AG08396 (cell line): ENCODE measurements around the gene MTHFS.

Experiments used
- DNase-seq: peaks from one replicate; pipeline ENCODE4 v3.0.0; 2012; ENCODE audit warnings: low spot score, mixed read lengths

MTHFS gene

GRCh38 chr15:79875213-79875612, 21.6 kb downstream of the MTHFS start:
- DNase-seq, result no peak

- no peak for DNase-seq
Measured at GRCh38 chr15:79874242-79874641, 22.6 kb downstream of the MTHFS start.

- no peak for DNase-seq
Measured at GRCh38 chr15:79872358-79873017, 24.3 kb downstream of the MTHFS start.

- DNase-seq, result no peak
Measured at GRCh38 chr15:79868554-79868953, 28.3 kb downstream of the MTHFS start.

- DNase-seq, result no peak
Measured at GRCh38 chr15:79863886-79864285, 32.9 kb downstream of the MTHFS start.

GRCh38 chr15:79862191-79862590, 34.6 kb downstream of the MTHFS start:
- DNase-seq, result no peak

- DNase-seq, result no peak
Measured at GRCh38 chr15:79860661-79861060, 36.2 kb downstream of the MTHFS start.

- no peak for DNase-seq
Measured at GRCh38 chr15:79858469-79858868, 38.3 kb downstream of the MTHFS start.

GRCh38 chr15:79853492-79854328, 43.1 kb downstream of the MTHFS start:
- DNase-seq, result peak; percentile 71

- peak; percentile 55 for DNase-seq
Measured at GRCh38 chr15:79849789-79850188, 47.0 kb downstream of the MTHFS start.

- no peak for DNase-seq
Measured at GRCh38 chr15:79846539-79846938, 50.3 kb downstream of the MTHFS start.

GRCh38 chr15:79844221-79844620, 52.6 kb downstream of the MTHFS start:
- DNase-seq, result no peak

- DNase-seq, result no peak
Measured at GRCh38 chr15:79837846-79838245, 59.0 kb downstream of the MTHFS start.

GRCh38 chr15:79834495-79834894, 62.3 kb downstream of the MTHFS start:
- DNase-seq, result no peak

- DNase-seq, result no peak
Measured at GRCh38 chr15:79832367-79833120, 64.3 kb downstream of the MTHFS start.

- no peak for DNase-seq
Measured at GRCh38 chr15:79831604-79832003, 65.2 kb downstream of the MTHFS start.

- DNase-seq, result no peak
Measured at GRCh38 chr15:79829950-79830349, 66.9 kb downstream of the MTHFS start.

GRCh38 chr15:79828447-79828846, 68.4 kb downstream of the MTHFS start:
- DNase-seq, result no peak

GRCh38 chr15:79826800-79827199, 70.0 kb downstream of the MTHFS start:
- no peak for DNase-seq

GRCh38 chr15:79824136-79824701, 72.6 kb downstream of the MTHFS start:
- DNase-seq, result no peak

- DNase-seq, result no peak
Measured at GRCh38 chr15:79820820-79821219, 76.0 kb downstream of the MTHFS start.

GRCh38 chr15:79820176-79820575, 76.6 kb downstream of the MTHFS start:
- DNase-seq, result no peak
